Neural progenitor cell (in vitro differentiated cells): Measurements from ENCODE around the gene MCM8.

Source experiments
- EZH2 ChIP-seq: fragments of 200-600 bp; sonication (generic); IDR thresholded peaks from 2 replicates; pipeline ENCODE4 v1.6.1; 2017; ENCODE audit warnings: antibody characterized with exemption, mild to moderate bottlenecking, moderate library complexity
- EZH2phosphoT487 ChIP-seq: fragments of 200-600 bp; sonication (generic); IDR thresholded peaks from 2 replicates; pipeline ENCODE4 v1.6.1; 2017; ENCODE audit warnings: antibody characterized with exemption
- TF ChIP-seq, protein P1 (sequence below): fragments of 200-600 bp; sonication (generic); IDR thresholded peaks from 2 replicates; pipeline ENCODE4 v1.5.1; 2017; ENCODE audit warnings: antibody characterized with exemption, mild to moderate bottlenecking

DNA sequence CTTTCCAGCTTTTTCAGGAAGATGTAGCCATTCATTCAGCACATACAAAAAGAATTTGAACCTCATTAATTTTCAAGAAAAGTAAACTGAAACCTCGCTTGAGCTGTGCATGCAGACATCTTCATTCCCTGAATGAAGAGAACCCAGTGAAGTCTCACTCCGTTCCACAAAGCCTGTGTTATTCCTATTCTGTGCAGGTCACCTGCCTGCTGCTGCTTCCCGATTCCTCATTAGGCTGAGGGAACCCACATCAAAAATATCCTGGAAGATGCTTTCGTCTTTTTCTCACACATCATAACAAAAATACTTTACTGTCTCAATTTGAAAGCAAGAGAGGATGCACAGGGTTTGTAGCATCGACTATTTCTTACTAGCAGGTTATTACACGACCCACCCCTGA lies 40.3 kb upstream of the MCM8 start:
- TF ChIP-seq, protein P1, sequence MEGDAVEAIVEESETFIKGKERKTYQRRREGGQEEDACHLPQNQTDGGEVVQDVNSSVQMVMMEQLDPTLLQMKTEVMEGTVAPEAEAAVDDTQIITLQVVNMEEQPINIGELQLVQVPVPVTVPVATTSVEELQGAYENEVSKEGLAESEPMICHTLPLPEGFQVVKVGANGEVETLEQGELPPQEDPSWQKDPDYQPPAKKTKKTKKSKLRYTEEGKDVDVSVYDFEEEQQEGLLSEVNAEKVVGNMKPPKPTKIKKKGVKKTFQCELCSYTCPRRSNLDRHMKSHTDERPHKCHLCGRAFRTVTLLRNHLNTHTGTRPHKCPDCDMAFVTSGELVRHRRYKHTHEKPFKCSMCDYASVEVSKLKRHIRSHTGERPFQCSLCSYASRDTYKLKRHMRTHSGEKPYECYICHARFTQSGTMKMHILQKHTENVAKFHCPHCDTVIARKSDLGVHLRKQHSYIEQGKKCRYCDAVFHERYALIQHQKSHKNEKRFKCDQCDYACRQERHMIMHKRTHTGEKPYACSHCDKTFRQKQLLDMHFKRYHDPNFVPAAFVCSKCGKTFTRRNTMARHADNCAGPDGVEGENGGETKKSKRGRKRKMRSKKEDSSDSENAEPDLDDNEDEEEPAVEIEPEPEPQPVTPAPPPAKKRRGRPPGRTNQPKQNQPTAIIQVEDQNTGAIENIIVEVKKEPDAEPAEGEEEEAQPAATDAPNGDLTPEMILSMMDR, result no peak
- TF ChIP-seq EZH2 (no peak), EZH2phosphoT487 (no peak)
